Sigmoid colon (tissue), 7 donors: Measurements from ENCODE around the gene CSTPP1. TPM values are rescaled to one million over a fixed set of nuclear protein-coding genes. Genes with fewer than 3 reads are reported as not detected.

Source experiments
- DNase-seq: peaks from one replicate; pipeline ENCODE4 v3.0.0-alpha.2; 2019
- H3K27ac ChIP-seq, 4 donors: fragments of 200-600 bp; sonication (generic); one replicate each; pipeline ENCODE4 v1.5.1; 2016 to 2019; ENCODE audit warnings: mild to moderate bottlenecking in 1 of 4
- H3K27me3 ChIP-seq, 3 donors: fragments of 200-600 bp; sonication (generic); one replicate each; pipeline ENCODE4 v1.5.1; 2019; ENCODE audit warnings: mild to moderate bottlenecking in 1 of 3
- H3K36me3 ChIP-seq, 4 donors: fragments of 200-600 bp; sonication (generic); one replicate each; pipeline ENCODE4 v1.5.1; 2016 to 2019
- H3K4me1 ChIP-seq, 4 donors: fragments of 200-600 bp; sonication (generic); one replicate each; pipeline ENCODE4 v1.5.1; 2017 to 2019
- H3K4me3 ChIP-seq, 4 donors: fragments of 200-600 bp; sonication (generic); one replicate each; pipeline ENCODE4 v1.5.1; 2017 to 2019; ENCODE audit warnings: mild to moderate bottlenecking in 2 of 4, moderate library complexity in 1 of 4
- H3K9me3 ChIP-seq, 4 donors: fragments of 200-600 bp in 3 of 4; sonication (generic) in 3 of 4; one replicate each; pipeline versions ENCODE4 v1.5.1 to v1.6.1; 2013 to 2019
- CTCF ChIP-seq, 4 experiments: fragments of 450-650 bp in 3 of 4; fragments of 200-600 bp in 1 of 4; IDR thresholded peaks; one replicate each; pipeline ENCODE4 v1.5.1; 2016 to 2019; ENCODE audit warnings: antibody characterized with exemption in 4 of 4, mild to moderate bottlenecking in 3 of 4, moderate library complexity in 2 of 4
- EP300 ChIP-seq, 4 donors: sonication (generic); formaldehyde crosslinking; IDR thresholded peaks; one replicate each; pipeline ENCODE4 v1.6.1; 2017; ENCODE audit warnings: antibody characterized with exemption in 4 of 4
- POLR2A ChIP-seq, 2 donors: fragments of 450-650 bp; IDR thresholded peaks; one replicate each; pipeline ENCODE4 v1.6.1; 2016; ENCODE audit warnings: antibody characterized with exemption in 2 of 2, mild to moderate bottlenecking in 2 of 2, moderate library complexity in 2 of 2
- POLR2AphosphoS5 ChIP-seq, 4 donors: sonication (generic); formaldehyde crosslinking; IDR thresholded peaks; one replicate each; pipeline ENCODE4 v1.6.1; 2017; ENCODE audit warnings: antibody characterized with exemption in 4 of 4
- WGBS, 2 donors: extraction: QIAGEN DNeasy Blood & Tissue Kit; methylation state at CpG; one replicate each; pipeline ENCODE4 v1.1.7; 2013; 5-methylcytosine and 5-hydroxymethylcytosine counted together
- intact Hi-C: fragments of 100-400 bp; cut with DNase I; formaldehyde crosslinking; loops from one replicate; pipeline ENCODE4 v1.15.1; 2023
- polyA plus RNA-seq, 3 donors: library from polyadenylated mRNA; stranded (reverse); fragments of 200-250 nt; gene quantifications; one replicate each; pipeline ENCODE4 v1.2.3, GENCODE V29; 2013
- total RNA-seq, 4 donors: library from RNA; depleted of rRNA; stranded (reverse); fragments of >200 nt; gene quantifications; one replicate each; pipeline ENCODE4 v1.1.0, GENCODE V29; 2016
- donor health status: healthy with polysubstance abuse.
- donor health status: Bipolar disorder and iron deficiency.
- donor health status: healthy.

CSTPP1 gene
- total and polyA plus RNA-seq, 7 donors: 12.9 to 29.4 (median 22.8) TPM

- Histone ChIP-seq H3K27ac (no peak overlapping the region), H3K4me1 (peaks cover 0 to 8% (median 3%) of the 10 kb centered on the region in 4 donors), H3K9me3 (no peaks in the 10 kb centered on the region), H3K36me3 (no peaks in the 10 kb centered on the region), H3K4me3 (no peak overlapping the region), H3K27me3 (no peaks in the 10 kb centered on the region)
- TF ChIP-seq CTCF (IDR thresholded peaks at IDR 0.05): no peak
- no peak for TF ChIP-seq POLR2AphosphoS5 (IDR thresholded peaks at IDR 0.05)
- TF ChIP-seq EP300 (IDR thresholded peaks at IDR 0.05): no peak
- no peak for TF ChIP-seq POLR2A (IDR thresholded peaks at IDR 0.05)
- no peak for DNase-seq
- intact Hi-C loops: no loop called here
- WGBS, 2 donors: 73 to 79% methylated on average over 7 of the region's 7 CpGs
Measured at GRCh38 chr11:47106798-47107411, 170.3 kb downstream of the CSTPP1 start.

- Histone ChIP-seq H3K9me3 (no peaks in the 10 kb centered on the region), H3K27me3 (no peaks in the 10 kb centered on the region), H3K4me3 (no peak overlapping the region), H3K27ac (no peak overlapping the region), H3K4me1 (peaks cover 0 to 8% (median 3%) of the 10 kb centered on the region in 4 donors), H3K36me3 (no peaks in the 10 kb centered on the region)
- TF ChIP-seq EP300 (IDR thresholded peaks at IDR 0.05) (no peak), POLR2A (IDR thresholded peaks at IDR 0.05) (no peak), CTCF (IDR thresholded peaks at IDR 0.05) (no peak), POLR2AphosphoS5 (IDR thresholded peaks at IDR 0.05) (no peak)
- DNase-seq: no peak
- 73 to 78% methylated on average over 6 of the region's 6 CpGs for WGBS, 2 donors
- intact Hi-C loops: no loop called here
Measured at GRCh38 chr11:47107744-47108143, 171.2 kb downstream of the CSTPP1 start.

DNA sequence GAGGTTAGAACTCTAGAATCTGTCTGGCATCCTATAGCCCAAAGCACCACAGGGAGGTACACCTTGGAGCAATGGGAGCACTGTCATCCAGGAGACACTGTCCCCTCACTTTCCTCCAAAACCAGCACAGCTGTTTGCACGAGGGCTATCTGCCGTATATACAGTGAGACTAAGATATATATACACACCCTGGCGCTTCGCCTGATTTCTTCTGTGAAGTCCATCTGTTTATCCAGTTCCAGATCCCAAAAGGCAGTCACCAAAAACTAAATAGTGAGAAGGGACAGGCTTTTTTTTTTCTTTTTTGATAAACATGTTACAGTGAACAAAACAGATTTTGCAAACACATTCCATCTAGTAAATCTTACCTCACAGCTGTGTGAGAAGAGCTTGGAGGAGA is 171.7 kb downstream of the CSTPP1 start:
- Histone ChIP-seq H3K4me1 (peaks cover 0 to 8% (median 3%) of the 10 kb centered on the region in 4 donors), H3K27ac (no peak overlapping the region), H3K4me3 (no peak overlapping the region), H3K36me3 (no peaks in the 10 kb centered on the region), H3K9me3 (no peaks in the 10 kb centered on the region), H3K27me3 (no peaks in the 10 kb centered on the region)
- intact Hi-C loops: no loop called here
- WGBS, 2 donors: 66 to 76% methylated on average over 4 of the region's 4 CpGs
- DNase-seq: no peak
- TF ChIP-seq EP300 (IDR thresholded peaks at IDR 0.05) (no peak), POLR2AphosphoS5 (IDR thresholded peaks at IDR 0.05) (no peak), CTCF (IDR thresholded peaks at IDR 0.05) (no peak), POLR2A (IDR thresholded peaks at IDR 0.05) (no peak)

DNA sequence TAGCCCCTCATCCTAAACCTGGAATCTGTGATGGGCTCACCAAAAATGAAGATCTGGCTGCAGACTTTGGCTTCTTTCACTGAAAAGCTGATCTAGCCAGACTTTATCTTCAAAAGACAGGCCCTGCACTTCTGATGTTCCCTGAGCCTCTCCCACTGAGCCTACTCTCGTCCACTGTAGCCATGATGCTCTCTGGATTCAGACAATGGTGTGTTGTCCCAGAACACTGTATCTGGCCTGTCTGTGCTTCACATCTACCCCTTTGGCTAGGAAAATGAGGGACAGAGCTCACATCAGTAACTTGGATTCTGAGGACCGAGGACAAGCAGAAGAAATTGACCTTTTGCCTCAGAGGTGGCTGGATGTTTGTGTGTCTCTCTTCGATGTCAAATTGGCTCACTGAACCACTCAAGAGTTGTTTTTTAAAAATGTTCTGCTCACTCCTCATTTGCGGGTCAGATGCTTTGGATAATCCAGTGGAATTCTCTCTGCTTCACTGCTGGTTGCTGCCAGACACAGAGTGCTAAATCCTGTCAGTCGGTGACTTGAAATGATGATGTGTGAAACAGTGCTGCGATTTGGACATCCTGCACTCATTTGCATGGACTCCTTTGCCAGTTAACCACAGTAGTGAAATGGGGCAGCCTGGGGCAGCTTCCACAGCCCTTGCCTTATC is 172.6 kb downstream of the CSTPP1 start:
- TF ChIP-seq POLR2AphosphoS5 (IDR thresholded peaks at IDR 0.05) (no peak), CTCF (IDR thresholded peaks at IDR 0.05) (no peak), EP300 (IDR thresholded peaks at IDR 0.05) (no peak), POLR2A (IDR thresholded peaks at IDR 0.05) (no peak)
- H3K27ac ChIP-seq: no peak overlapping the region
- no peak overlapping the region for H3K4me3 ChIP-seq
- H3K27me3 ChIP-seq: no peaks in the 10 kb centered on the region
- intact Hi-C loops: no loop called here
- no peaks in the 10 kb centered on the region for H3K9me3 ChIP-seq
- WGBS, 2 donors: 78 to 83% methylated on average over 6 of the region's 6 CpGs
- peaks cover 0 to 8% (median 2%) of the 10 kb centered on the region in 4 donors for H3K4me1 ChIP-seq
- H3K36me3 ChIP-seq: no peaks in the 10 kb centered on the region
- no peak for DNase-seq
